NCI-H82 (cell line): ENCODE results near the gene IGFALS.
"Not testable (repeated sequence)": the region's sequence is repeated elsewhere in the genome, so short reads cannot be mapped to it uniquely, and the experiment has no call there.

Source experiments
- DNase-seq: peaks from one replicate; lab custom pipeline; 2025; lab: John Stamatoyannopoulos, UW

IGFALS gene

DNA sequence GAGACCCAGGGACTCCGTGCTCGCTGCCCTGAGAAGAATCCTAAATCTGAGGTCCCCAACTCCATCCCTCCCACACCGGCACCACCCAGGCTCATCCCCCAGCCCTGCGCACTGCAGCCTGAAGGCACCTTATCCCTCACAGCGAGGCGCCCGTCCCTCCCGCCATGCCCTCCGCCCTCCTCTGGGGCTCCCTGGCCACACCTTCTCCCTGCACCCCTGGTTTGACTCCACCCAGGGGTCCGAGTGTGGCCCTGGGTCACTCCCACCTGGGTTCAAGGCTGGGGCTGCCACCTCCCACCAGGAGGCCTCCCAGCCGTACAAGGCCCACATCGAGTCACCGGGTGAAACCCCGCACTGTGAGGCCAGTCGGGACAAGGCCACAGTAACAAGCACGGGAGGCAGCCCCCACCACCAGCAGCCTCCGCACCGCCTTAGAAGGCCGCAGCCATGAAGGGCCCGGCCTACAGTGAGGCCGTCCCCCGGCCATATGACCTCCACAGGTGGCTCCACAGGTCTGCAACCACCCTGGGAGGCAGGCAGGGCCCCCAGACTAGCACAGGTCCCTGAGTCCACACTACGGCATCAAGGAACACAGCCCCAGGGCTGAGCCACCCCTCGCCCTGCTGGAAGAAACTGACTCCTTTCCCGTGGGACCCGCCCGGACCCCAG, 24.8 kb upstream of the IGFALS start:
- DNase-seq = no peak

DNA sequence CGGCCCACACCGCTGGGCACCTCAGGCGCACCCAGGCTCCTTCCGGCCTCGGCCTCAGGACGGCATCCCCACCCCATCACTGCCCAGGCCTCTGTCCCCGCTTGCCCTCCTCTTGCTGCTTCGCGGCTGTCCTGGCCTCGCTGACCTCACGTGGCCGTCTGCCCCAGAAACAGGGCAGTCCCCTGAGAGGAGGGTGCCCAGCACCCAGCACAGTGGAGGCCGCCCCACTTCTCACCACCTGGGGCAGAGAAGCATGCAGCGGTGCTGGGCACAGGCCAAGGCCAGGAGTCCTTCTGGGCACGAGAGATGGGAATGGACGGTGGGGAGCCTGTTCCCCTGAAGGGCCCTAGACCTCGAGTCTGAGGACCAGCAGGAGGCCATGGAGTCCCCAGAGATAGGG, 24.2 kb upstream of the IGFALS start:
- DNase-seq = no peak

- DNase-seq = no peak
These were observed 23.7 kb upstream of the IGFALS start for GRCh38 chr16:1817276-1817589.

GRCh38 chr16:1816396-1817275, 23.1 kb upstream of the IGFALS start:
- DNase-seq = no peak

DNA sequence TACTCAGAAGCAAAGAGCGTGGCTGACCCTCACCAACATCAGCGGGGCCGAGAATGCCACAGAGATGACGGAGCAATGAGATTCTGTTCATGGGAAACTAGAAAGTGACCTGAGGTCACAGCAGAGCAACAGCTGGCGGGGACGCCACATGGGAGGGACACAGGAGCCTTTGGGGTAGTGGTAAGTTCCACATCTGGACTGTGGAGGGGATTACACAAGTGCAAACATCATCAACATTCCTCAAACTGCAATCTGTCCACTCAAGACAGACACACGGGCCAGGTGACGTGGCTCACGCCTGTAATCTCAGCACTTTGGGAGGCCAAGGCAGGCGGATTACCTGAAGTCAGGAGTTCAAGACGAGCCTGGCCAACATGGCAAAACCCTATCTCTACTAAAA, 22.0 kb upstream of the IGFALS start:
- no peak for DNase-seq

DNA sequence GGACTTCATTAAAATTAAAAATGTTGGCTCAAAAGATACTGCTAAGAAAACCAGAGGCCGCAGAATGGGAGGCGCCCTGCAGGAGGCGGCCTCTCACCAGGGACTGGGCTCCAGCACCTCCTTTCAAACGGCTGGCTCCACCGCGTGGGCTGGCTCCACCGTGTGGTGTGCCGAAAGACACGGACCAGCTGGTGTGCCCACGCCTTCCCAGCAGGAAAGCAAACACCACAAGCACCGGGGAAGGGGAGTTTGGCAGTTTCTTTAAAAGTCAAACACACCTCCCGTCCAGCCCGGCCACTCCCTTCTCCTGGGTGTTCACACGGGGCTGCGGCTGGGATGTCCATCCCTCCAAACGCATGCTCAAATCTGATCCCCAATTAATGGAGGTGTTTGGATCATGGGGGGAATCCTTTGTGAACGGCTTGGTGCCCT, 19.2 kb upstream of the IGFALS start:
- peak; percentile 81 for DNase-seq

DNA sequence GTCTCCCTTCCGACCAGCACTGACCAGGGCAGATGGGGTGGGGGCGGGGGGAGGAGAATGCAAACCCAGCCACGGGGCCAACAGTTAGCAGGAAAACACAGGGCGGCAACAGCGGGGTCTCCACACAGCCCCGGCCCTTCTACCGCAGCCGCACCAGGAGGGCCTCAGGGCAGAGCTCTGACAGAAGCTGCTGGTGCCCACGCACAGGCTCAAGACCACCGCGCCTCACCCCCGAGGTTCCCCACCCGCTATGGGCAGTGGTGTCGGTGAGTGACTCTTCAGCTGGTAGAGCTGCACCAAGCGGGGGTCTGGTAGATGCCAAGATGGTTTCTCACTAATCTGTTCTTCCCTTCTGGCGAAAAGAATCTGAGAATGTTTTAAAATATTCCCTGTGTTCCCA, 17.0 kb upstream of the IGFALS start:
- DNase-seq = no peak

DNA sequence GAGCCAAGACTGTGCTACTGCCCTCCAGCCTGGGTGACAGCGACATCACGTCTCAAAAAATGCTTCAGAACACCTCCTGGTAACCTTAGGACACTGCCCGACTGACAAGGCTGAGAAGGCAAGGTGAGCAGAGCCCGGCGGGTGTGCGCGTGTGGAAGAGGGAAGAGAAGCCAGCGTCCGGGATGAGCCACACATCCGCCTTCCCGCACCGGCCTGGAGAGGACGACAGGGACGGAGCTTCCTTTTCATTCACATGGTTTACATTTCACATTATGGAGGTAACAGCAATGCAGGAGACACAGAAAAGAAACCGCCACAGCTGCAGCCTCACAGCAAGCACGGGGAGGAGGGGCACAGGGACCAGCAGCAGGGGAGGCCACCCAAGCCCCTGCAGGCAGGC, 16.6 kb upstream of the IGFALS start:
- no peak for DNase-seq

DNA sequence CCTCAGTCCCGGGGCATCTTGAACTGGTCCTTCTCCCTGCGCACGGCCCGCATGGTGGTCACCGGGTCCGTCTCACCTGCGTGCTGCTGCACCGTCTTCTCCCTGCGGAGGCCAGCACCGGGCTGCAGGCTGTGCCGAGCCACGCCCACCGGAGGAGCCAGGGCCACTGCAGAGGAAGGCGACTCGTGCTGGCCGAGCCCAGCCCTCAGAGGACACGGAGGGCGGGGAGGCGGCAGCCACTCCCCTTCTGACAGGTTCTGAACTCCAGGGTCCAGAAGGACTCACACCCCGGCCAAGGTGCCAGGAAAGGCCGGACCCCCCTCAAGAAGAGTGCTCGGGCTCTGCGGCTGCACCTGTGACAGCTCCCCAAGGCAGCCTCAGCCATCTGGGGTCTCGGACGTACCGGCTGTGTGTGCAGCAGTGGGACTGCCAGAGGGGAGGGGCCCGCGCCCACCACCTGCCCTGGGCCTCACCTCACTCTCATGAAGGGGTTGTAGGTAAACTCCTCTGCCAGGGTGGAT, 15.8 kb upstream of the IGFALS start:
- DNase-seq = no peak

- no peak for DNase-seq
These were observed 15.2 kb upstream of the IGFALS start for GRCh38 chr16:1808691-1809090.

DNA sequence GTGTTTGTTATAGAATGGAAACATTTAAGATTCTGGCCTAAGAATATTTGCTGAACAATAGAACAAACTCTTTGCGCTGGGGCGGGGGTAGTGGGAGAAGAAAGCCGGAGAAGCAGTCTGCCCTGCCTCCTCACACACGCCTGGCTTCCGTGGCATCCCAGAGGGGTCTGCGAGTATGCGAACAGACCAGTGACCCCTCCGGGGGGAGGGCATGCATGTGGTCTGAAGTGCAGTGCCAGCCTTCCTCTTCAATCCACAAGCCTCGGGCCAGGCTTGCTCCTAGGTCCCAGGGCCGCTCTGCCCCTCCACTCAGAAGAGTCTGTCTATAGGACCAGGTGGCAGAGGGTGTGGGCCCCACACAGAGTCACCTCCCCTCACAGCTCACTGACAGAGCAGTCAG, 14.1 kb upstream of the IGFALS start:
- DNase-seq = no peak

GRCh38 chr16:1800701-1801100, 7.2 kb upstream of the IGFALS start:
- no peak for DNase-seq

GRCh38 chr16:1799263-1799662, 5.8 kb upstream of the IGFALS start:
- not testable (repeated sequence) for DNase-seq

DNA sequence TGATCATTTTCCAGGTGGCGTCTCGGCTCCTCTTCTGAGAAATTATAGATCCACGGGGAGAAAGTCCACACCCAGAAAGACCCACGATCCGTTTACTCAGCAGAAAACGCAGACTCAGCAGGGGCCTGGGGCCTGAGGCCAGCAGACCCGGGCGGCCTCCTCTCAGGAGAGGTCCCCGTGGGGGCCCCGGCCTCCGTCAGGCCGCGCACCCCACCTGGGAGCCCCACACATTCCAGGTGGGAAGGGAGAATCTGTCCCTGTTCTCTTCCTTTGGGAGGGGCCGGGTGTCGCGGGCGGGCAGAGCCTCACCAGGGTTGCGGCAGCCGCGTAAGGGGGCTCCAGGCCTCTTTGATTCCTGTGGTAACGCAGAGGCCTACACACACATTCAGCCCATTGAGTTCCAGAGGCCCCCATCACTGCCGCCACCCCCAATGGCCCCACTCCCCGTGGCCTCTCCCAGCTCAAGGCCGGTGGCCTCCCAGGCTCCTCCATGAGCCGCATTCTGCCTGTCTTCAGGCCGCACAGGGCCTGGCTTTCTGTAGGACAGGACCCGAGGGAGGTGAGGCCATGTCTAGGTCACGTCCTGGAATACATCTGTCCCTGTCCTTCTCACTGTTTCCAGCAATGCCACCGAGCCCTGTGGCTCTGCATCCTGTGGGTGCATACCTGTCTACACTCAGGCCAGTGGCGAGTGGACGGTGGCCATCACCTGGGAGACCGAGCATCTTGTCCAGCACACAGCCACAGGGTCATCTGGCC, 1.6 kb upstream of the IGFALS start:
- DNase-seq = no peak

- no peak for DNase-seq
These were observed 841 bp upstream of the IGFALS start for GRCh38 chr16:1794221-1794871.

DNA sequence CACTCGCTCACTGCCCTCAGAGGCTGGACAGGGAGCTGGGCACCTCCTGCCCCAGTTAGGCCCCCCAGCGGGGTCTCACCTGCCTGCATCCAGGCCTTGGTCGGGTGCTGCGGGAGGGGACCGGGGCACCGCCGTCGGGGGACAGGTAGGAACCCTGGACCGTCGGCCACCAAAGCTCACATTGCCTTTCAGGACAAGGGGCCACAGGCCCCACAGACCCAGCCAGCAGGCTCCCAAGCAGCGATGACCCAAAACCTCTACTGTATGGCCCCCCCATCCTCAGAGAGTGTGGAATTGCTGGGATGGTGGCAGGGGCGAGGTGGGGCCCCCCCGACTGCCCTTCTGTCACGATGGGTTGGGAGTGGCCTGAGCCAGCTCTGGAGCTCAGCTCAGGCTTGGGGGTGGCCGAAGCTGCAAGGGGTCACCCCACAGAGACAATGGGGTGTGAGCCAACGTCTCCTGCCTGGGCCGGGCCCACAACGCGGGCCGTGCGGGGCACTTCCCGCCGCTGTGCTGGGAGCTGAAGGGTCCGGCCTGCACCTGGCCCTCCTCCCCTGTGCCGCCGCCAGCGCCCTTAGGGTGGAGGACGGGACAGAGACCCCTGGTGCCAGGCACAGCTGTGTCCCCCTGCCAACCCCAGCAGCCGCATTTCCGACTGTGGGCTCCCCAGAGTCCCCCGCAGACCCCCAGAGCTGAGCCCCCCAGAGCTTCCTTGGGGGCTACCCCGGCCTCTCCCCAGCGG, 498 bp downstream of the IGFALS start:
- DNase-seq = no peak

DNA sequence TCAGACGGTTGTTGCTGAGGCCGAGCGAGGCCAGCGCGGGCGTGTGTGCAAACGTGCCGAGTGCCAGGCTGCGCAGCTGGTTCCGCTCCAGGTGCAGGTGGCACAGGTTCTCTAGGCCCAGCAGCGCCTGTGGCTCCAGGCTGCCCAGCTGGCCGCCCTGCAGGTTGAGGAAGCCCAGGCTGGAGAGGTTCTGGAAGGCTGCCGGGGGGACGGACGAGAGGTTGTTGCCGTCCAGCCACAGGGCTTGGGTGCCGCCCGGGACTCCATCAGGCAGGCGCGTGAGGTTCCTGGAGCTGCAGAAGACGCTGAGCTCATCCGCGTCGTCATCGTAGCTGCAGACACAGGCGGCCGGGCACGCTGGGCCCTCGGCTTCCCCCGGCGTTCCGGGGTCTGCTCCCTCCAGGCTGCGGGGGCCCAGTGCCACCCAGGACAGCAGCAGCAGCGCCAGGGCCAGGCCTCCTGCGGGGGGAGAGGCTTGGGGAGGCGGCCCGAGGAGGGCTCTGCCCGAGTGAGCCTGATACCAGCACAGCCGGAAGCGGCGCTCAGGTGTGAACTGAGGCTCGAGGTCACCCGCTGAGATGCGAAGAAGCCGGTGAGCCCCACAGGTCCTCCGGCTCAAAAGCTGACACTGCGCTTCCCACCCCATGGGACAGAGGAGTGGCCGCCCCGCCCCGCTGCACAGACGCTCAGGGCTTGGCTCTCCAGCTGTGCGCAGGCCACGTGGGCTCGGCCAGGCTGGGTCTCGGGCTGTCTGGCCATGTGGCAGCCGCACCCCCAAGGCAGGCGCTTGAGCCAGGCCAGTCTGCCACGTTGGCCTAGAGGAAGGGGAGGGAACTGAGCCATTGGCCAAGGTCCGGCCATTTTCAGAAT, 1.3 kb downstream of the IGFALS start:
- no peak for DNase-seq

GRCh38 chr16:1791256-1791942, 2.1 kb downstream of the IGFALS start:
- DNase-seq = no peak

GRCh38 chr16:1790611-1791255, 2.8 kb downstream of the IGFALS start:
- DNase-seq = no peak
